Activated CD8-positive, alpha-beta memory T cell treated with anti-CD3 and anti-CD28 coated beads, Interleukin-2, amount 50 U/mL, for 48 hours (primary cell): ENCODE results near the gene KRT12.
"Not testable (repeated sequence)": the region's sequence is repeated elsewhere in the genome, so short reads cannot be mapped to it uniquely, and the experiment has no call there.

Source experiments
- DNase-seq: peaks from one replicate; pipeline ENCODE4 v3.0.0-alpha.2; 2020

The KRT12 gene

GRCh38 chr17:40883626-40884334 lies 16.8 kb upstream of the KRT12 start:
- DNase-seq = no peak

GRCh38 chr17:40883031-40883430 lies 16.0 kb upstream of the KRT12 start:
- no peak for DNase-seq

GRCh38 chr17:40879026-40879425 lies 12.0 kb upstream of the KRT12 start:
- DNase-seq = no peak

- no peak for DNase-seq
Observed at GRCh38 chr17:40878044-40878443, 11.0 kb upstream of the KRT12 start.

- no peak for DNase-seq
Observed at GRCh38 chr17:40873801-40874200, 6.8 kb upstream of the KRT12 start.

GRCh38 chr17:40873255-40873654 lies 6.2 kb upstream of the KRT12 start:
- DNase-seq = no peak

GRCh38 chr17:40872416-40872815 lies 5.4 kb upstream of the KRT12 start:
- DNase-seq = no peak

GRCh38 chr17:40871316-40871715 lies 4.3 kb upstream of the KRT12 start:
- DNase-seq = no peak

GRCh38 chr17:40870136-40870535 lies 3.1 kb upstream of the KRT12 start:
- DNase-seq = no peak

GRCh38 chr17:40864661-40865390 lies 2.2 kb downstream of the KRT12 start:
- DNase-seq = no peak

GRCh38 chr17:40862985-40863733 lies 3.9 kb downstream of the KRT12 start:
- peak; percentile 54 for DNase-seq

- DNase-seq = no peak
Observed at GRCh38 chr17:40859536-40859935, 7.5 kb downstream of the KRT12 start.

- not testable (repeated sequence) for DNase-seq
Observed at GRCh38 chr17:40858667-40859066, 8.4 kb downstream of the KRT12 start.

- no peak for DNase-seq
Observed at GRCh38 chr17:40857535-40857934, 9.5 kb downstream of the KRT12 start.

GRCh38 chr17:40854175-40854814 lies 12.7 kb downstream of the KRT12 start:
- no peak for DNase-seq

- no peak for DNase-seq
Observed at GRCh38 chr17:40852364-40852763, 14.7 kb downstream of the KRT12 start.

GRCh38 chr17:40850293-40850972 lies 16.6 kb downstream of the KRT12 start:
- no peak for DNase-seq

- no peak for DNase-seq
Observed at GRCh38 chr17:40849723-40850122, 17.3 kb downstream of the KRT12 start.

GRCh38 chr17:40848583-40849235 lies 18.3 kb downstream of the KRT12 start:
- DNase-seq = no peak

- DNase-seq = no peak
Observed at GRCh38 chr17:40846515-40847144, 20.4 kb downstream of the KRT12 start.

GRCh38 chr17:40844671-40845107 lies 22.3 kb downstream of the KRT12 start:
- DNase-seq = no peak

- DNase-seq = no peak
Observed at GRCh38 chr17:40843242-40843641, 23.8 kb downstream of the KRT12 start.
